NCI-H1417 treated with DMSO at 0.1 percent for 48 hours (cell line): ENCODE results near the gene U2AF2.

Experiments used
- DNase-seq: peaks from one replicate; lab custom pipeline; 2025; lab: John Stamatoyannopoulos, UW

Gene U2AF2

GRCh38 chr19:55656988-55657747 is 2.3 kb downstream of the U2AF2 start:
- no peak for DNase-seq

- DNase-seq: no peak
These were observed 4.1 kb downstream of the U2AF2 start for GRCh38 chr19:55658846-55659459.

GRCh38 chr19:55659822-55660221 is 5.0 kb downstream of the U2AF2 start:
- no peak for DNase-seq

GRCh38 chr19:55660404-55660803 is 5.6 kb downstream of the U2AF2 start:
- DNase-seq: no peak

GRCh38 chr19:55660991-55661390 is 6.2 kb downstream of the U2AF2 start:
- DNase-seq: no peak

GRCh38 chr19:55661826-55662225 is 7.0 kb downstream of the U2AF2 start:
- DNase-seq: no peak

GRCh38 chr19:55663846-55664536 is 9.2 kb downstream of the U2AF2 start:
- no peak for DNase-seq

GRCh38 chr19:55666343-55667005 is 11.6 kb downstream of the U2AF2 start:
- no peak for DNase-seq

- no peak for DNase-seq
These were observed 12.2 kb downstream of the U2AF2 start for GRCh38 chr19:55667006-55667381.

- DNase-seq: no peak
These were observed 12.7 kb downstream of the U2AF2 start for GRCh38 chr19:55667511-55667910.

GRCh38 chr19:55667958-55668357 is 13.1 kb downstream of the U2AF2 start:
- no peak for DNase-seq

- DNase-seq: no peak
These were observed 13.9 kb downstream of the U2AF2 start for GRCh38 chr19:55668603-55669348.

- no peak for DNase-seq
These were observed 14.8 kb downstream of the U2AF2 start for GRCh38 chr19:55669418-55670279.

GRCh38 chr19:55670280-55671053 is 15.6 kb downstream of the U2AF2 start:
- no peak for DNase-seq

GRCh38 chr19:55671054-55671378 is 16.2 kb downstream of the U2AF2 start:
- no peak for DNase-seq

GRCh38 chr19:55672418-55672817 is 17.6 kb downstream of the U2AF2 start:
- no peak for DNase-seq

- no peak for DNase-seq
These were observed 18.6 kb downstream of the U2AF2 start for GRCh38 chr19:55673465-55673864.

GRCh38 chr19:55673889-55674288 is 19.1 kb downstream of the U2AF2 start:
- DNase-seq: no peak

GRCh38 chr19:55674459-55674840 is 19.6 kb downstream of the U2AF2 start:
- no peak for DNase-seq
